Measurements from ENCODE around the gene TXNIP. TPM values are rescaled to one million over a fixed set of nuclear protein-coding genes. Genes with fewer than 3 reads are reported as not detected.

The TXNIP gene
- total RNA-seq, 1 experiment from 2014 or later: 2.5 TPM

- TF ChIP-seq POLR2AphosphoS5 (IDR thresholded peaks at IDR 0.05; ENCODE audit: low read depth, low read length): no peak
- no peak for TF ChIP-seq CTCF (IDR thresholded peaks at IDR 0.05 in 2 of 3, conservative IDR thresholded peaks at IDR 0.05 in 1 of 3; ENCODE audit: borderline replicate concordance in 1 of 3, insufficient read depth in 1 of 3, low read depth in 2 of 3, low read length in 2 of 3)
- TF ChIP-seq TCF7L2 (IDR thresholded peaks at IDR 0.05; ENCODE audit: borderline replicate concordance, extremely low read depth, insufficient read depth, insufficient read length): no peak
Measured at GRCh38 chr1:145951526-145951925, 44.9 kb downstream of the TXNIP start (continued).

- H3K9me2 ChIP-seq (ENCODE audit: insufficient read depth): no peaks in the 10 kb centered on the region
- CTCF ChIA-PET: interaction anchor here (1.1 kb wide), 1 partner anchor 9 kb away, joined by 3 read pairs; the partner anchor contains the start of gene LIX1L
- H3K9ac ChIP-seq (ENCODE audit: low read length): no peak overlapping the region
- intact Hi-C loops (cut with micrococcal nuclease): loop anchor here (10.0 kb wide), 1 partner anchor 56 kb away; no protein-coding TSS in a partner anchor
- H3K4me1 ChIP-seq (ENCODE audit: control insufficient read depth in 1 of 2, insufficient read depth in 2 of 2, low read length in 2 of 2): peaks cover 0 to 3% of the 10 kb centered on the region in 2 experiments; a peak in 1 of 4 replicates
- no peaks in the 10 kb centered on the region for H3K36me3 ChIP-seq (ENCODE audit: control insufficient read depth in 1 of 2, insufficient read depth in 2 of 2, low read length in 2 of 2)
- no TSS peak for BruUV-seq (replicated peaks)
- H3K27ac ChIP-seq (ENCODE audit: low read depth, low read length): no peak overlapping the region
- POLR2A ChIA-PET: no interaction called here
- no peak overlapping the region for H2AFZ ChIP-seq (ENCODE audit: low read depth, low read length, poor library complexity, severe bottlenecking)
- no peak overlapping the region for H3K4me3 ChIP-seq (replicated peaks in 1 of 2; ENCODE audit: low read depth in 1 of 2, low read length in 2 of 2)
- ATAC-seq: no peak
- TF ChIP-seq ZFX (IDR thresholded peaks at IDR 0.05): no peak
- no peak for TF ChIP-seq JUND (IDR thresholded peaks at IDR 0.05)
- no peak for TF ChIP-seq EZH2phosphoT487 (IDR thresholded peaks at IDR 0.05; ENCODE audit: borderline replicate concordance)
- no peak for TF ChIP-seq REST (IDR thresholded peaks at IDR 0.05; ENCODE audit: low read depth)
- TF ChIP-seq MAX (IDR thresholded peaks at IDR 0.05): no peak
- no peak for TF ChIP-seq POLR2AphosphoS5 (IDR thresholded peaks at IDR 0.05; ENCODE audit: low read depth, low read length)
- TF ChIP-seq YY1 (IDR thresholded peaks at IDR 0.05; ENCODE audit: extremely low read depth, insufficient replicate concordance, low read depth, low read length): no peak
- no peak for TF ChIP-seq FOSL1 (IDR thresholded peaks at IDR 0.05; ENCODE audit: low read depth)
- no peak for TF ChIP-seq ATF3 (IDR thresholded peaks at IDR 0.05)
- no peak for TF ChIP-seq EGR1 (IDR thresholded peaks at IDR 0.05; ENCODE audit: low read depth)
- H3K9me3 ChIP-seq (ENCODE audit: control insufficient read depth in 1 of 2, insufficient read depth in 1 of 2, low read depth in 1 of 2, low read length in 2 of 2): no peaks in the 10 kb centered on the region
- no peaks in the 10 kb centered on the region for H3K79me2 ChIP-seq (ENCODE audit: insufficient read depth, low read length)
- DNase-seq (ENCODE audit: low read depth, low spot score): no peak
- H3K27me3 ChIP-seq (ENCODE audit: insufficient read depth, low read length): no peaks in the 10 kb centered on the region
- RAD21 ChIA-PET (ENCODE audit: low non-redundant PET in 1 of 2, low total read pairs in 2 of 2, uncharacterized antibody in 2 of 2, unreplicated experiment in 2 of 2): interaction anchor here in 1 of 2 experiments (0.7 kb wide), 1 partner anchor 39 kb away, joined by 3 read pairs; no protein-coding TSS in a partner anchor
- no peaks in the 10 kb centered on the region for H4K20me1 ChIP-seq (ENCODE audit: insufficient read depth)
- H3K4me2 ChIP-seq (ENCODE audit: low read length): no peak overlapping the region
Measured at GRCh38 chr1:145949219-145949618, 47.2 kb downstream of the TXNIP start.
